Body of pancreas (tissue), 4 donors: ENCODE results near the gene PIEZO2.

Source experiments
- CTCF ChIP-seq, 7 experiments: fragments of 450-650 bp in 4 of 7; fragments of 200-600 bp in 3 of 7; sonication (generic) in 3 of 7; IDR thresholded peaks; one replicate each; pipeline ENCODE4 v1.5.1; 2016 to 2019; ENCODE audit warnings: antibody characterized with exemption in 7 of 7
- POLR2A ChIP-seq, 3 donors: fragments of 450-650 bp; IDR thresholded peaks; one replicate each; pipeline ENCODE4 v1.6.1; 2016; ENCODE audit warnings: antibody characterized with exemption in 3 of 3, mild to moderate bottlenecking in 2 of 3

- TF ChIP-seq CTCF (IDR thresholded peaks at IDR 0.05) (no peak), POLR2A (IDR thresholded peaks at IDR 0.05) (no peak)
Observed at GRCh38 chr18:11054497-11054896, 94.9 kb downstream of the PIEZO2 start.
